Upper lobe of left lung (tissue), 6 donors: ENCODE measurements around the gene RASIP1. TPM values are rescaled to one million over a fixed set of nuclear protein-coding genes. Genes with fewer than 3 reads are reported as not detected.

ENCODE experiments used
- ATAC-seq, 2 donors: fragments of 200-7000 bp; cut with Tn5 transposase; one replicate each; pipeline ENCODE4 v1.9.1; 2022; ENCODE audit warnings: mild to moderate bottlenecking in 2 of 2, moderate library complexity in 2 of 2; ENCODE audit not compliant: low FRiP score in 2 of 2
- DNase-seq, 2 donors: peaks; one replicate each; pipeline ENCODE4 v3.0.0-alpha.2; 2019 to 2020
- H3K27ac ChIP-seq, 4 donors: fragments of 200-600 bp; sonication (generic); one replicate each; pipeline ENCODE4 v1.5.1; 2016 to 2019
- H3K27me3 ChIP-seq, 4 donors: fragments of 200-600 bp; sonication (generic); one replicate each; pipeline ENCODE4 v1.5.1; 2017 to 2019
- H3K36me3 ChIP-seq, 4 donors: fragments of 200-600 bp; sonication (generic); one replicate each; pipeline ENCODE4 v1.5.1; 2016 to 2019
- H3K4me1 ChIP-seq, 4 donors: fragments of 200-600 bp; sonication (generic); one replicate each; pipeline ENCODE4 v1.5.1; 2018 to 2019
- H3K4me3 ChIP-seq, 4 donors: fragments of 200-600 bp; sonication (generic); one replicate each; pipeline ENCODE4 v1.5.1; 2017 to 2019; ENCODE audit warnings: mild to moderate bottlenecking in 2 of 4, moderate library complexity in 1 of 4
- H3K9me3 ChIP-seq, 4 donors: fragments of 200-600 bp; sonication (generic); one replicate each; pipeline ENCODE4 v1.5.1; 2018 to 2019
- EP300 ChIP-seq, 4 donors: sonication (generic); formaldehyde crosslinking; IDR thresholded peaks; one replicate each; pipeline ENCODE4 v1.5.1; 2017; ENCODE audit warnings: antibody characterized with exemption in 4 of 4, control low read depth in 2 of 4
- POLR2A ChIP-seq, 4 donors: fragments of 450-650 bp; IDR thresholded peaks; one replicate each; pipeline ENCODE4 v1.5.1; 2016 to 2017; ENCODE audit warnings: antibody characterized with exemption in 4 of 4, mild to moderate bottlenecking in 2 of 4
- POLR2AphosphoS5 ChIP-seq, 2 donors: sonication (generic); formaldehyde crosslinking; IDR thresholded peaks; one replicate each; pipeline ENCODE4 v1.5.1; 2017; ENCODE audit warnings: antibody characterized with exemption in 2 of 2
- WGBS, 2 donors: methylation state at CpG; one replicate each; pipeline ENCODE4 v1.1.5; 2017 to 2018; 5-methylcytosine and 5-hydroxymethylcytosine counted together
- total RNA-seq, 6 donors: library from RNA; depleted of rRNA in 4 of 6; stranded (reverse); fragments of >200 nt in 4 of 6; gene quantifications; one replicate each; pipeline versions ENCODE4 v1.1.0 to v1.2.1, GENCODE V29; 2016 to 2021
- TF ChIP-seq, protein P1 (sequence below), 6 experiments: fragments of 450-650 bp in 4 of 6; fragments of 200-600 bp in 2 of 6; sonication (generic) in 2 of 6; IDR thresholded peaks; one replicate each; pipeline ENCODE4 v1.5.1; 2016 to 2019; ENCODE audit warnings: antibody characterized with exemption in 6 of 6
- donor health status: DM: no; HTN: no; CAD: no; lungs with moderate emphysema.
- donor health status: DM: no; HTN: yes; CAD: no; lungs with severe emphysema.

RASIP1 gene
- total RNA-seq, 6 donors from 2014 or later: 14.7 to 74.4 (median 26.3) TPM

DNA sequence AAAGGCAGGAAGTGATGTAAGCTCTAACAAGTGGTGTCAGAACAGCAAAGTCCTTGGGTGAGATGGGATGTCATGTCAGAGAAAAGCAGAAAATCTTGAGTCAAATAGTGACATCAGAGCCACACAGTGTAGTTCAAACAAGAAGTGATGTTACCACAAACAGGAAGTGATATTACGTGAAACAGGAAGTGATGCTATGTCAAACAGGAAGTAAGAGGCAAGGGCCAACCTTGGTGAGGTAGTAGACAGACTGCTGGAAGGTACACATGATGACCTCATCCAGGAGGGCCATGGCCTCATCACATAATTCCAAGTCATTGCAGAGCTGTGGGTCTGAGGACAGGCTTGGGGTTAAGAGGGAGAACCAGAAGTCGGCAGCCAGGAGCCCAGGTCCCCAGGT lies 13.9 kb downstream of the RASIP1 start:
- no peak overlapping the region for H3K4me3 ChIP-seq
- ATAC-seq (no peak), DNase-seq (no peak)
- TF ChIP-seq POLR2A (IDR thresholded peaks at IDR 0.05) (no peak), POLR2AphosphoS5 (IDR thresholded peaks at IDR 0.05) (peak in 1 of 2 donors; percentile 74)
- peaks cover 0 to 5% (median 0%) of the 10 kb centered on the region in 4 donors for H3K9me3 ChIP-seq
- peaks cover 22 to 51% (median 38%) of the 10 kb centered on the region in 4 donors for H3K4me1 ChIP-seq
- H3K36me3 ChIP-seq: peaks cover 0 to 45% (median 3%) of the 10 kb centered on the region in 4 donors
- no peaks in the 10 kb centered on the region for H3K27me3 ChIP-seq
- WGBS, 2 donors: 57 to 64% methylated on average over 2 of the region's 2 CpGs
- peak overlapping the region; percentile 78 to 91 (median 84) for H3K27ac ChIP-seq

DNA sequence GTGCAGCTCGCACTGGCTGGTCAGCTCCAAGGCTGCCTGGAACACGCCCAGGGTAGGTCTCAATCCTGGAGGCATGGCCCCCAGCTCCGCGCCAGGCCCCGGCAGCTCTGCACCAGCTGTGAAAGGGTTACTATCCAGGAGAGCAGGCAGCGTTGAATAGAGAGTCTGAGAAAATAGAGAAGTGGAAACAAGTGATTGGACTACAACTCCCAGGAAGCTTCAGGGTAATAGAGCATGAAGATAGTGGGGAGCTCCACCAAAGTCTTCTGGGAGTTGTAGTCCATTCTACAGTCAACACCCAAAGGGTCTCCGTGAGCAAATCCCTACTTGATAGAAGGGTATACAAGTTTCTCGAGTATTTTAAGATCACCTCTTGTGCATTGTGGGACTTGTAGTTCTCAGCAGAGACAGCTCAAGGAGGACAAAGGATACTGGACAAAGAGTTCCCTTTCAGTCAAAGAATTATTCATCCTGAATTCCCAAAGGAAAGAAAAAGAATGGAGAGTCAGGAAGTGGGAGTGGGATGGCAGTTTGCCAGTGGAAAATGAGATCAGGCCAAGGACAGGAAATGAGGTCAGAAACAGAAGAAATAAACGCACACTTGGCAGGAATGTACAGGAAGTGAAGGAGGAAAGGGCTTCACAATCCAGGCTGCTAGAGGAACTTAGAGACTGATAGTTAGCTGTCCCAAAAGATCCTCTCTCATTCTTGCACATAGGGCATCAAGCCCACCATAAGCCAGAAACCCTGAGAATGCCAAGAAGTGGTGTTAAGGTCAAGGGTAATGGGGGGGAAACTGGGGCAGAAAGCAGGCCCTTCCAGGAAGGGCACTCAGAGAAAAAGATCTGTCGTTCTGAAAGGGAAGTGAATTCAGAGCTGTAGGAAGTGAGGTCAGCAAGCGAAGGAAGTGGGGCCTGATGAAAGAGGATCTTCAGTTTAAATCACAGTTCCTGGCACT lies 15.3 kb downstream of the RASIP1 start:
- Histone ChIP-seq H3K27me3 (no peaks in the 10 kb centered on the region), H3K9me3 (peaks cover 0 to 5% (median 0%) of the 10 kb centered on the region in 4 donors), H3K4me3 (no peak overlapping the region), H3K27ac (peak overlapping the region; percentile 78 to 91 (median 84)), H3K36me3 (peaks cover 0 to 45% (median 3%) of the 10 kb centered on the region in 4 donors), H3K4me1 (peaks cover 33 to 65% (median 49%) of the 10 kb centered on the region in 4 donors)
- ATAC-seq (peak in 1 of 2 donors; percentile 39), DNase-seq (peak in 1 of 2 donors; percentile 81)
- 38 to 44% methylated on average over 11 of the region's 11 CpGs for WGBS, 2 donors
- TF ChIP-seq EP300 (IDR thresholded peaks at IDR 0.05): peak in 3 of 4 donors; percentile 8 to 88 (median 87)
- TF ChIP-seq, protein P1, sequence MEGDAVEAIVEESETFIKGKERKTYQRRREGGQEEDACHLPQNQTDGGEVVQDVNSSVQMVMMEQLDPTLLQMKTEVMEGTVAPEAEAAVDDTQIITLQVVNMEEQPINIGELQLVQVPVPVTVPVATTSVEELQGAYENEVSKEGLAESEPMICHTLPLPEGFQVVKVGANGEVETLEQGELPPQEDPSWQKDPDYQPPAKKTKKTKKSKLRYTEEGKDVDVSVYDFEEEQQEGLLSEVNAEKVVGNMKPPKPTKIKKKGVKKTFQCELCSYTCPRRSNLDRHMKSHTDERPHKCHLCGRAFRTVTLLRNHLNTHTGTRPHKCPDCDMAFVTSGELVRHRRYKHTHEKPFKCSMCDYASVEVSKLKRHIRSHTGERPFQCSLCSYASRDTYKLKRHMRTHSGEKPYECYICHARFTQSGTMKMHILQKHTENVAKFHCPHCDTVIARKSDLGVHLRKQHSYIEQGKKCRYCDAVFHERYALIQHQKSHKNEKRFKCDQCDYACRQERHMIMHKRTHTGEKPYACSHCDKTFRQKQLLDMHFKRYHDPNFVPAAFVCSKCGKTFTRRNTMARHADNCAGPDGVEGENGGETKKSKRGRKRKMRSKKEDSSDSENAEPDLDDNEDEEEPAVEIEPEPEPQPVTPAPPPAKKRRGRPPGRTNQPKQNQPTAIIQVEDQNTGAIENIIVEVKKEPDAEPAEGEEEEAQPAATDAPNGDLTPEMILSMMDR (IDR thresholded peaks at IDR 0.05): no peak
- peak; percentile 57 to 90 for TF ChIP-seq POLR2AphosphoS5 (IDR thresholded peaks at IDR 0.05)
- TF ChIP-seq POLR2A (IDR thresholded peaks at IDR 0.05): no peak

DNA sequence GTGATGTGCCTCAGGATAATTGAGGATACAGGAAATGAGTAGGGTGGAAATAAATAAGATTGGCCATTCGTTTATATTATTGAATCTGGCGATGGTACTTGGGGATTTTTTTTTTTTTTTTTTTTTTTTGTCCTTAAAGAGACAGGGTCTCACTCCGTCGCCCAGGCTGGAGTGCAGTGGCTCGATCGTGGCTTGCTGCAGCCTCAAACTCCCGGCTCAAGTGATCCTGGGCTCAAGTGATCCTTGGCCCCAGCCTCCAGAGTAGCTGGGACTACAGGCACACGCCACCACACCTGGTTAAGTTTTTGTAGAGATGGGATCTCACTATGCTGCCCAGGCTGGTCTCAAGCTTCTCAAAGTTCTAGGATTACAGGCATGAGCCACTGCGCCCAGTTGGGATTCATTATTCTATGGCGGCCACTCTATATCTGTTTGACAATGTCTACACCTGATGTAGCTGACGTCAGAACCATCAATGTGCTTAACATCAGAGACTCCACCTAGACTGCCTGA lies 18.2 kb downstream of the RASIP1 start:
- DNase-seq (peak in 1 of 2 donors; percentile 22), ATAC-seq (no peak)
- 63 to 72% methylated on average over 8 to 11 of the region's 11 CpGs for WGBS, 2 donors
- Histone ChIP-seq H3K27ac (peak overlapping the region in 2 of 4 donors; percentile 21 to 91), H3K4me1 (peaks cover 47 to 77% (median 68%) of the 10 kb centered on the region in 4 donors), H3K27me3 (no peaks in the 10 kb centered on the region), H3K9me3 (peaks cover 0 to 5% (median 0%) of the 10 kb centered on the region in 4 donors), H3K36me3 (peaks cover 0 to 33% (median 0%) of the 10 kb centered on the region in 4 donors), H3K4me3 (no peak overlapping the region)
- TF ChIP-seq, protein P1 (IDR thresholded peaks at IDR 0.05): no peak
- TF ChIP-seq EP300 (IDR thresholded peaks at IDR 0.05) (peak in 1 of 4 donors; percentile 41), POLR2AphosphoS5 (IDR thresholded peaks at IDR 0.05) (peak in 1 of 2 donors; percentile 1)

DNA sequence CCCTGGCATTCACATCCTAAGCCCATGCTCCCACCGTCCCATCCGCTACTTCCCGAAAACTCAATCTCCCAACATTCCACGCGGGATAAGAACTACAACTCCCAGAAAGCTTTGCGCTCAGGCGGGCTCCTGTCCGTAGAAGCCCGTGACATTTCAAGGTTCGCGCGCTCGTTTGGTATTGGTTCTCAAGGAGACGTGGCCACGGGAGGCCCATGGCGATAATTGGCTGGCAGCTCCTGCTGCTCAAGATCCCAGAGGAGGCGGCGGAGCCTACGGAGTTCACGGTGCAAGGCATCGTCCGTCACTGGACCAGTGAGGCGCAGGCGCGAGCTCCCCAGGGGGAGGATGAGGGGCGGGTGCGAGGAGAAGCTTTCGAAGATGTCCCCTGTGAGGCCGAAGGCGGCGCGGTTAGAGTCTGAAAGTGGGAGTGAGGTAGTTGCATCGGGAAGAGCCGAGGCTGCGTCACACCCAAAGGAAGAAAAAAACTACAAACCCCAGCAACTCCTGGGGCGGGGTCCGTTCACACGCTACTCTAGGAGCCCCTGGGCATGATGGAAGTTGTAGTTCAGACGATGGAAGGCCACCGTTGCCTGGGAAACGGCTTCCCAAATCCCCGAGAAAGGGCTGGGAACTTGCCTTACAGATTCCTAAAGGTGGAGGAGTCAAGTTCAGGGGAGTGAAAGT lies 19.7 kb downstream of the RASIP1 start:
- peak overlapping the region; percentile 33 to 60 (median 53) for H3K4me3 ChIP-seq
- WGBS, 2 donors: 21 to 32% methylated on average over 42 of the region's 42 CpGs
- TF ChIP-seq POLR2A (IDR thresholded peaks at IDR 0.05) (peak in 1 of 4 donors; percentile 30), POLR2AphosphoS5 (IDR thresholded peaks at IDR 0.05) (peak in 1 of 2 donors; percentile 45), EP300 (IDR thresholded peaks at IDR 0.05) (no peak)
- TF ChIP-seq, protein P1 (IDR thresholded peaks at IDR 0.05): no peak

More for the DNA sequence above, 19.7 kb downstream of the RASIP1 start:
- H3K27me3 ChIP-seq: no peaks in the 10 kb centered on the region
- peak; percentile 94 to 95 for ATAC-seq
- peak; percentile 92 to 100 for DNase-seq
- H3K4me1 ChIP-seq: peaks cover 44 to 75% (median 71%) of the 10 kb centered on the region in 4 donors
- peaks cover 0 to 19% (median 0%) of the 10 kb centered on the region in 4 donors for H3K36me3 ChIP-seq
- H3K27ac ChIP-seq: peak overlapping the region; percentile 46 to 91 (median 82)
- peaks cover 0 to under 1% (median 0%) of the 10 kb centered on the region in 4 donors for H3K9me3 ChIP-seq
